HL-60/S4 (cell line): ENCODE results near the gene CLIC6.
"Not testable (repeated sequence)": the region's sequence is repeated elsewhere in the genome, so short reads cannot be mapped to it uniquely, and the experiment has no call there.

Experiments
- in situ Hi-C: fragments of 300-500 bp; cut with MboI; formaldehyde crosslinking; loops from 2 replicates; pipeline ENCODE4 v1.14.3; 2022; ENCODE audit warnings: low sequenced_read_pairs

Gene CLIC6

GRCh38 chr21:34651642-34652041 lies 17.2 kb upstream of the CLIC6 start:
- in situ Hi-C loops: no loop called here

GRCh38 chr21:34653522-34653921 lies 15.3 kb upstream of the CLIC6 start:
- in situ Hi-C loops: no loop called here

DNA sequence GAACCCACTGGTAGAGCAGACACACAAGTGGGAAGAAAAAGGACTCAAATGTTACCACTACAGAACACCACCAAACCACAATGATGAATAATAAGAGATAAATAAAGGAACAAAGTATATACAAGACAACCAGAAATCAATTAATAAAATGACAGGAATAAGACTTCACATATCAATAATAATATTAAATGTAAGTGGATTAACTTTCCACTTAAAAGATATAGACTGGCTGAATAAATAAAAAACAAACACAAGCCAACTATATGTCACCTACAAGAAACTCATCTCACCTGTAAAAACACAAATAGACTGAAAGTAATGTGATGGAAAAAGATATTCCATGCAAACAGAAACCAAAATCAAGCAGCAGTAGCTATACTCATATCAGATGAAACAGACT lies 6.9 kb upstream of the CLIC6 start:
- in situ Hi-C loops: no loop called here

- in situ Hi-C loops: no loop called here
Observed at GRCh38 chr21:34667761-34668160, 1.0 kb upstream of the CLIC6 start.

GRCh38 chr21:34669149-34669879 lies 520 bp downstream of the CLIC6 start:
- in situ Hi-C loops: no loop called here

DNA sequence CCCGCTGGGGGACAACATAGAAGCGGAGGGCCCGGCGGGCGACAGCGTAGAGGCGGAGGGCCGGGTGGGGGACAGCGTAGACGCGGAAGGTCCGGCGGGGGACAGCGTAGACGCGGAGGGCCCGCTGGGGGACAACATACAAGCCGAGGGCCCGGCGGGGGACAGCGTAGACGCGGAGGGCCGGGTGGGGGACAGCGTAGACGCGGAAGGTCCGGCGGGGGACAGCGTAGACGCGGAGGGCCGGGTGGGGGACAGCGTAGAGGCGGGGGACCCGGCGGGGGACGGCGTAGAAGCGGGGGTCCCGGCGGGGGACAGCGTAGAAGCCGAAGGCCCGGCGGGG lies 1.1 kb downstream of the CLIC6 start:
- in situ Hi-C loops: not testable (repeated sequence)

- in situ Hi-C loops: no loop called here
Observed at GRCh38 chr21:34670220-34670961, 1.6 kb downstream of the CLIC6 start.

DNA sequence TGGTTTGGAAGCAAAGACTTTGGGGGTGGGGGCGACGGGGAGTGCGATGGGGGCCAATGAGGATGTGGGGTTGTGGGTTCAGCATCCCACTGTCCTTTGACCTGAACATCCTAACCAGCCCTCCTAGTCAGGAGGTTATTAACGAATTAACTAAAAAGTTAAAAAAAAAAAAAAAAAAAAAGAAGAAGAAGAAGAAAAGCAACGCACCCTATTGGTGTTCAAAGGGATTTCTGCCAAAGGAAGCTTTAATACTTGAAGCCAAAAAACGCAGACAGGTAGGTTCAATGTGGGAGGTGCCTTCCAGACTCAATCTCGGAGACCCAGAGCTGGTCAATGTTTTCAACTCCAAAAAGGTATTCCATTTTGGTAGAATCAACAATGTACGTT lies 2.2 kb downstream of the CLIC6 start:
- in situ Hi-C loops: no loop called here

DNA sequence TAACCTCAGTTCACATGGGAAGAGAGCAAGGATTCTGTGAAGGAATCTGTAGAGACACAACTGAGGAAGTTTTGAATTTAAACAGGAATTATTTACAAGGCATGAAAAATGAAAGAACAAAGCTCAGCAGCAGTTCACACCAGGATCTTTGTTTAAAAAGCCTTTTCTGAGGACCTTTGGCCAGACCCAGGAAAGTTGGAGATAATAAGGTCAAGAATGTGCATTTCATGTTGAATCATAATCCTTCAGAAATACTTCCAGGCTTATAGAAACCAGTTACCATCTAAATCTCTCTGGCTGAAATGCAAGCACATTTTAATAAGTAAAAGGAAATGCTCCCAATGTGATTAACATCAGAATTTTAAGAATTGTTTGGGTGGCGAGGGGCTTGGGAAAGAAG lies 2.7 kb downstream of the CLIC6 start:
- in situ Hi-C loops: no loop called here

DNA sequence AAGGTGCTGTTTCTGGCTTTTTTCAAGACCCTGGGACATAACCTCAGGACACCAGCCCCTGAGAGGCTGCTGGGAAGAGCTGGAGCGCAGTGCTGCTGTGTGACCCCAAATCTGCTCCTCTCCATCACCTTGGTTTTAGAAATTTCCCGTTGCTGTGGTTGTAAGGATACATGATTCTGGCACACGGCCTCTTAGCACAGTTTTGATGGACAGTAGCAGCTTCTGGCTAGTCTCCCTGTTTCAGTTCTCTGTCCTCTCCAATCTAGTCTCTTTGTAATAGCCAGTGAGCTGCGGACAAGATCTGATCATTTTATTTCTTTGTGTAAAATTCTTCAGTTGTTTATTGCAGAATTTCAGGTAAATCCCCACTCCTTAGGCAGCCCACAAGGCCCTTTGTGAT lies 3.1 kb downstream of the CLIC6 start:
- in situ Hi-C loops: no loop called here

- in situ Hi-C loops: no loop called here
Observed at GRCh38 chr21:34673006-34673405, 4.2 kb downstream of the CLIC6 start.

- in situ Hi-C loops: no loop called here
Observed at GRCh38 chr21:34674468-34674867, 5.7 kb downstream of the CLIC6 start.

GRCh38 chr21:34675871-34676270 lies 7.1 kb downstream of the CLIC6 start:
- in situ Hi-C loops: no loop called here

DNA sequence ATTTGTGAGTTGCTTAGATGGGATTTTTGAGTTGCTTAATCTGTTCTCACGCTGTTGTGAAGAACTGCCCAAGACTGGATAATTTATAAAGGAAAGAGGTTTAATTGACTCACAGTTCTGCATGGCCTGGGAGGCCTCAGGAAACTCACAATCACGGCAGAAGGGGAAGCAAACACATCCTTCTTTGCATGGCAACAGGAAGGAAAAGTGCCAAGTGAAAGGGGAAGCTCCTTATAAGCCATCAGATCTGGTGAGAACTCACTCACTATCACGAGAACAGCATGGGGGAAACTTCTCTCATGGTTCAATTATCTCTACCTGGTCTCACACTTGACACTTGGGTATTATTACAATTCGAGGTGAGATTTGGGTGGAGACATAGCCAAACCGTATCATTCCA lies 10.3 kb downstream of the CLIC6 start:
- in situ Hi-C loops: no loop called here

DNA sequence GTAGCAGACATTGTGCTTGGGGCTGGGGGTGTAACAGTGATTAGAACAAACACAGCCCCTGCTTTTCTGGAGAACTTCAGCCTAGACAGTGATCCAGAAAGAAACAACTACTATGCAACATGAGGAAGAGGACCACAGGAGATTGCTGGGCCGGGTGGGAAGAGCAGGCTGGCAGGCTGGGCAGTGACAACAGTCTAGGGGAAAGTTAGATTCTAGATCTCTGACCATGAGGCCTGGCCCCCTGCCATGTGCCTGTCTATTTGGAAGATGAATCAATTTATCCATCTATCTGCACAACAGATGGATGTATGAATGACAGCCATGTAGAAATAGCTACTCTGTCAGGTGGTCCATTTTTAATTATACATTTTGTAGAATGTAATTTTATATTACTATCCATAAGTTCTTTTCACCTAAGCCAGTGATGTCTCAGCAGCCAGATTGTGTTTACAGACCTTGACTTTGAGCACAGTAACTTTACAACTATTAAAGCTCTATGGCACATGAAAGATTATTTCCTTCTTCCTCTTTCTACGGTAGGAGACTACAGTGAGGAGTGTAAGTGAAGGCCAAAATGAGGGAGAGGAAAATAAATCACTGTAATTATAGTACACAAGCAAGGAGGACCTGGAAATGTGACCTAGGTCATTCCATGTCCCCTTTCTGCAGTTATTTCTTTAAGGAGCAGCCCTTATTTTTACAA lies 15.5 kb downstream of the CLIC6 start:
- in situ Hi-C loops: no loop called here

GRCh38 chr21:34687065-34687464 lies 18.3 kb downstream of the CLIC6 start:
- in situ Hi-C loops: no loop called here

DNA sequence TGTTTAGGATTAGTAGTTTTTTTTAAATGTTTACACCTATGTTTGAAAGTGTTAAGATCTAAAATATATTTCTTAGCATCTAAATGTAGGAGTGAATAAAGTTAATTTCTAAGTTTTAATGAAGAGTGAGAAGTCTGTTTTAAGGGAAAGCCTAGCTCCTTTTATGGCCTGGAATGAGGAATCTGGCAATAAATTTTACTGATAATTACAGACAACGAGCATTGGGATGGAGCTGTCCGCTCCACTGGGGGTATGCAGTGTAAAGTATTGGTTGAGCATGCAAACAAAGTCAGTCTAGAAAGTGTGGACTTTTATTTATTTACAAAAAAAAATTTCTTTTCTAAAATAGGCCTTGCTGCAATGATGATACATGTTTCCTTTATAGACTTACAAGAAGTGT lies 19.0 kb downstream of the CLIC6 start:
- in situ Hi-C loops: no loop called here

GRCh38 chr21:34688145-34688544 lies 19.4 kb downstream of the CLIC6 start:
- in situ Hi-C loops: no loop called here

- in situ Hi-C loops: no loop called here
Observed at GRCh38 chr21:34688715-34689114, 19.9 kb downstream of the CLIC6 start.

DNA sequence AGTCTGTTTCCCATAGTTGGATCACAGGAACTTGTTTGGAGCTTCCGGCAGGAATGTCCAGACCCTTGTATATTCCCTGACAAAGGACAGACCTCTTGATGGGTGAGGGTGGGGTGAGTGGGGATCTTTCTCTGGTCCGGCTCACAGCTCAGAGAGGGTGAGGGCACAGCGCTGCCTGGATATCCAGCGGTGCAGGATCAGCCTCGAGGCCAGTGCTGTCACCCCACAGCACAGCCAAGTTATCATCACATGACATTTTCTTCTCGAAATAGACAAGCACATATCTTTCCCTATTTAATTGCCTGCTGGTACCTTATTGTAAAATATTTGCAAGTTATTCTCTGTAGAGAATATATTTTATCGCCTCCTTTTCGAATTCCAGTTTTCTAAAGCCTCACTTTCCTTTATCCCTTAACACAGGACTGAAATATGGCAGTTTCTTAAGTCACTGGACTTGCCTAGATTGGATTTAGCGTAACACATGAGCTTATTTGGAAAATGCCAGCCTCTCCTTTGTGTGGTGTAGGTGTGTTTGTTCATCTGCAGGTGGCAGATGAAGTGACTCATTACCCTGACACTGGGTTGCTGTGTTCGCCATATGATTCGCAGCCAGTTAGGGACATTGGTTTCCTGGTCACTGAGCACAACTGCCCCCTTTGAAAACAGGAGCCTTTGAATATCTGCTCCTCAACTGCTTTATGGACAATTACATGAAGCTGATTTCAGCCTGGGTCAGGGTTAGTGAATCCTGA lies 21.4 kb downstream of the CLIC6 start:
- in situ Hi-C loops: no loop called here

DNA sequence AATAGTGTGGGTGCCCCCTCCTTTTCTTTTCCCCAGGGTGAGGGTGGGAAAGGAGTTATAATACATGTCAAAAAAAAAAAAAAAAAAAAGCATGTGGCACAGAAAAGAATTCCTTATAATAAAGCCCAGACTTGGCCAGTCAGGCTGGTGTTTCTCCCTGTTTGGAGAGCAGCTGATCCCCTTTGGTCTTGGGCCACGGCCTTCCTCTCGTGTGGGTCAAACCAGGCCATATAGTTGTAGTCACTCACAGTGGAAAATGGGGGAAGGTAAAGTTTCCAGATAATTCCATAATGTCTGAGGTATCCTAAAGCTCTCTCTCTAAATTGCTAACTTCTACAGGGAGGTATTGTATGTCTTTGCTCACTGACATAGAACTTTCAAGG lies 22.0 kb downstream of the CLIC6 start:
- in situ Hi-C loops: no loop called here
